Mononuclear cell (primary cell): ENCODE results near the gene LRRC3. TPM values are rescaled to one million over a fixed set of nuclear protein-coding genes. Genes with fewer than 3 reads are reported as not detected.
"Not testable (repeated sequence)": the region's sequence is repeated elsewhere in the genome, so short reads cannot be mapped to it uniquely, and the experiment has no call there.

Experiments
- H3K27me3 ChIP-seq: 2 replicates; pipeline ENCODE4 v1.6.0; 2011; ENCODE audit warnings: low read length, control low read depth; ENCODE audit not compliant: insufficient read depth
- H3K4me1 ChIP-seq: 2 replicates; pipeline ENCODE4 v1.5.1; 2011; ENCODE audit warnings: mild to moderate bottlenecking, low read length, control low read depth; ENCODE audit not compliant: insufficient read depth
- H3K4me3 ChIP-seq: 2 replicates; pipeline ENCODE4 v1.5.1; 2011; ENCODE audit warnings: mild to moderate bottlenecking, low read length, moderate library complexity
- H3K9me3 ChIP-seq: 2 replicates; pipeline ENCODE4 v1.5.1; 2011; ENCODE audit warnings: low read depth, mild to moderate bottlenecking, control low read depth, low read length
- total RNA-seq: library from RNA; depleted of rRNA; stranded (reverse); fragments of >200 nt; gene quantifications from one replicate; pipeline ENCODE4 v1.2.3, GENCODE V29; 2012

The LRRC3 gene
- total RNA-seq, 1 donor: 0.31 TPM

DNA sequence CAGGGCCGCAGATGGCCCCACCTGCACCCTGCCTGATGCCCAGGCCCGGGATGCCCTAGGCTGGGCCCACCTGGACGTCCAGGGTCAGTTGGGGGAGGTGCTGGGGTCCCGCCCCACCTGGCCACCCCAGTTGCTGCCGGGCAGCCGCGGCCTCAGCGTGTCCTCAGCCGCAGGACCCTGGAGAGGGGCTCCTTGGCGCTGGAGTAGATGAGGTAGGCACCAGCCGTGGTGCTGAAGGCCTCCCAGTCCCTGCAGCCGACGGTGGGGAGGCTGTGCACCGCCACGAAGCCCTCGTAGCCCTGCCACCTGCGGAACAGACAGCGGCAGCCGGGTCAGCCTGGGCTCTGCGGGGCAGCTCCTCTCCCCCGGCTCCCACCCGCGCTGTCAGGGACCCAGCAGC lies 44.3 kb downstream of the LRRC3 start:
- no peaks in the 10 kb centered on the region for H3K27me3 ChIP-seq
- H3K4me3 ChIP-seq: no peak overlapping the region
- no peaks in the 10 kb centered on the region for H3K9me3 ChIP-seq
- H3K4me1 ChIP-seq: peaks cover 5% of the 10 kb centered on the region

DNA sequence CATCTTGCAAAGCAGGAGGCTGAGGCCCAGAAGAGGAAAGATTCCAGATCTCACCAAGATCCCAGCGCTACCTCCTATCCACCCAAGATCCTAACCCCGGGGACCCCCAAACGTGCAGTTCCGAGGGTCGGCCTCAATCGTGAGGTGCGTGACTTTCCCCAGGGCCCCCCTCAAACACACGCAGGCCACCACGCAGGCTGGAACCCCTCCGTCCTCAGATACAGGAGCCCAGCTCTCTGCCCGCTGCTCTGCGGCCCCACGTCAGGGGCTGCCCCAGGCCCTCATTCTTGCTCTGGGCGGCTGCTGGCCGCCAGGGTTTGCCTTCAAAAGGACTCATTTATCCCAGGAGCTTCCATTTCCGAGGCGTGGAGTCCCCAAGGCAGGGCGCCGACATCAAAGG lies 44.8 kb downstream of the LRRC3 start:
- Histone ChIP-seq H3K4me1 (peaks cover 5% of the 10 kb centered on the region), H3K9me3 (no peaks in the 10 kb centered on the region), H3K27me3 (no peaks in the 10 kb centered on the region), H3K4me3 (no peak overlapping the region)

DNA sequence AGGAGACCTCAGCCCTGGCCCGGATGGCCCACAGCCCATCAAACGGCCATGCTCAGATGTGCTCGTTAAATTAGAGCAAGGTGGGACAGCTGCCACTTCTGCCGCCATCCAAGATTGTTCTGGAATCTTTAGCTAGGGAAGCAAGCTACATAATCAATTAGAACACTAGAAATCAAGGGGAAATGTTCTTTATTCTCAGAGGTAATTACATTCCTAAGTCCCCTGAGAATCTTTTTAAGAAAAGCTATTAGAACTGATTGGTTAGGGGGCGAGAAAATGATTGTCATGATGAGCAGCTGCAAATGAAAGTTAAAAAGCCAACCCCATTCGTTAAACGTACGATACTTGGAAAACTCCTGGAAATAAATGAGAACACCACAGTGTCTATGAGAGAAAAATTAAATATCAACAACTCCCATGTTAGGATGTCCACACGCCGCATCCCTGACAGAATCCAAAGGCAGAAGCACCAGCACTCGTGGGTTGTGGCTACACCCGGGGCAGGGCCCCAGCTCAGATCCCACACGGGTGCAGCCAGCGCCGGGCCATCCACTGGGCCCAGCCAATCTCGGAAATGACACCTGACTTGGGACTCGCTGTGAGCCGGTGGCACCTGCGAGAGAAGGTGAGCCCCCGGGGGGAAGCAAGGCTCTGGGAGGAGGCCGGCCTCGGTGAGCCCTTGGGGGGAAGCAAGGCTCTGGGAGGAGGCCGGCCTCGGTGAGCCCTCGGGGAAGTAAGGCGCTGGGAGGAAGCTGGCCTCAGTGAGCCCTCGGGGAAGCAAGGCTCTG lies 47.1 kb downstream of the LRRC3 start:
- Histone ChIP-seq H3K27me3 (no peaks in the 10 kb centered on the region), H3K4me3 (no peak overlapping the region), H3K4me1 (peaks cover 5% of the 10 kb centered on the region), H3K9me3 (no peaks in the 10 kb centered on the region)

DNA sequence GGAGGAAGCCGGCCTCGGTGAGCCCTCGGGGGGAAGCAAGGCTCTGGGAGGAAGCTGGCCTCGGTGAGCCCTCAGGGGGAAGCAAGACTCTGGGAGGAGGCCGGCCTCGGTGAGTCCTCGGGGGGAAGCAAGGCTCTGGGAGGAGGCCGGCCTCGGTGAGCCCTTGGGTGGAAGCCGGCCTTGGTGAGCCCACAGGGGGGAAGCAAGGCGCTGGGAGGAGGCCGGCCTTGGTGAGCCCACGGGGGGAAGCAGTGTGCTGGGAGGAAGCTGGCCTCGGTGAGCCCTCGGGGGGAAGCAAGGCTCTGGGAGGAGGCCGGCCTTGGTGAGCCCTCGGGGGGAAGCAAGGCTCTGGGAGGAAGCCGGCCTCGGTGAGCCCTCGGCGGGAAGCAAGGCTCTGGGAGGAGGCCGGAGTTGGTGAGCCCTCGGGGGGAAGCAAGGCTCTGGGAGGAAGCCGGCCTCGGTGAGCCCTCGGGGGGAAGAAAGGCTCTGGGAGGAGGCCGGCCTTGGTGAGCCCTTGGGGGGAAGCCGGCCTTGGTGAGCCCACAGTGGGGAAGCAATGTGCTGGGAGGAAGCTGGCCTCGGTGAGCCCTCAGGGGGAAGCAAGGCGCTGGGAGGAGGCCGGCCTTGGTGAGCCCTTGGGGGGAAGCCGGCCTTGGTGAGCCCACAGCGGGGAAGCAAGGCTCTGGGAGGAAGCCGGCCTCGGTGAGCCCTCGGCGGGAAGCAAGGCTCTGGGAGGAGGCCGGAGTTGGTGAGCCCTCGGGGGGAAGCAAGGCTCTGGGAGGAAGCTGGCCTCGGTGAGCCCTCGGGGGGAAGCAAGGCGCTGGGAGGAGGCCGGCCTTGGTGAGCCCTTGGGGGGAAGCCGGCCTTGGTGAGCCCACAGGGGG lies 47.9 kb downstream of the LRRC3 start:
- H3K4me3 ChIP-seq, H3K4me1 ChIP-seq, H3K9me3 ChIP-seq, H3K27me3 ChIP-seq: not testable (repeated sequence)

DNA sequence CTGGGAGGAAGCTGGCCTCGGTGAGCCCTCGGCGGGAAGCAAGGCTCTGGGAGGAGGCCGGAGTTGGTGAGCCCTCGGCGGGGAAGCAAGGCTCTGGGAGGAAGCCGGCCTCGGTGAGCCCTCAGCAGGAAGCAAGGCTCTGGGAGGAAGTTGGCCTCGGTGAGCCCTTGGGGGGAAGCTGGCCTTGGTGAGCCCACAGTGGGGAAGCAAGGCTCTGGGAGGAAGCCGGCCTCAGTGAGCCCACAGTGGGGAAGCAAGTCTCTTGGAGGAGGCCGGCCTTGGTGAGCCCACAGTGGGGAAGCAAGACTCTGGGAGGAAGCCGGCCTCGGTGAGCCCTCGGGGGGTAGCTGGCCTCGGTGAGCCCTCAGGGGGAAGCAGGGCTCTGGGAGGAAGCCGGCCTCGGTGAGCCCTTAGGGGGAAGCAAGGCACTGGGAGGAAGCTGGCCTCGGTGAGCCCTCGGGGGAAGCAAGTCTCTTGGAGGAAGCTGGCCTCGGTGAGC lies 48.6 kb downstream of the LRRC3 start:
- Histone ChIP-seq H3K9me3 (no peaks in the 10 kb centered on the region), H3K27me3 (no peaks in the 10 kb centered on the region), H3K4me3 (no peak overlapping the region), H3K4me1 (peaks cover 5% of the 10 kb centered on the region)

DNA sequence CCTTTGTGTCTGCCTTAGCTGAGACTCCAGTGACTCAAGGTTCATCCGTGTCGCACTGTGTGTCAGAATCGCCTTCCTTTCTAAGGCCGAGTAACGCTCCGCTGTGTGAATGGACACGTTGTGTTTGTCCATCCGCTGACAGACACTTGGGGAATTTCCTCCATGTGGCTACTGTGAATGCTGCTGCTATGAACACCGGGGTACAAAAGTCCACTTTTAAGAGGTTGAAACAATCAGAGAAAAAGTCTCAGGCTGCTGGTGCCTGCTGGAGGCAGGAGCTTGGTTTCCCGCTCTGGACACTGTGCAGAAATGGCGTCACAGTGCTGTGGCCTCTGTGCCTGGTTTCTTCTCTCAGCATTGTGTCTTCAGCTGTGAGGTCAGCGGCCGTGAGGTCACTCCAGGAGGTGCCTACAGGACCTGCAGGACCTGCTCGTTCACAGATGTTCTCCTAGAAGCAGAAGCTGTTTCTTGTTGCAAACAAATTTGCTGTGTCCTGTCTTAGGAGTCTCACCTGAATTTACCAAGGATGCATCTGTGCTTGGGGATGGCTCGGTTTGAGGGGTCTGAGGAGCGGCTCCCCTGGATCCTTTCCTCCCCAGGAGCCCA lies 50.5 kb downstream of the LRRC3 start:
- Histone ChIP-seq H3K4me1 (peaks cover 12% of the 10 kb centered on the region), H3K4me3 (no peak overlapping the region), H3K9me3 (no peaks in the 10 kb centered on the region), H3K27me3 (no peaks in the 10 kb centered on the region)

DNA sequence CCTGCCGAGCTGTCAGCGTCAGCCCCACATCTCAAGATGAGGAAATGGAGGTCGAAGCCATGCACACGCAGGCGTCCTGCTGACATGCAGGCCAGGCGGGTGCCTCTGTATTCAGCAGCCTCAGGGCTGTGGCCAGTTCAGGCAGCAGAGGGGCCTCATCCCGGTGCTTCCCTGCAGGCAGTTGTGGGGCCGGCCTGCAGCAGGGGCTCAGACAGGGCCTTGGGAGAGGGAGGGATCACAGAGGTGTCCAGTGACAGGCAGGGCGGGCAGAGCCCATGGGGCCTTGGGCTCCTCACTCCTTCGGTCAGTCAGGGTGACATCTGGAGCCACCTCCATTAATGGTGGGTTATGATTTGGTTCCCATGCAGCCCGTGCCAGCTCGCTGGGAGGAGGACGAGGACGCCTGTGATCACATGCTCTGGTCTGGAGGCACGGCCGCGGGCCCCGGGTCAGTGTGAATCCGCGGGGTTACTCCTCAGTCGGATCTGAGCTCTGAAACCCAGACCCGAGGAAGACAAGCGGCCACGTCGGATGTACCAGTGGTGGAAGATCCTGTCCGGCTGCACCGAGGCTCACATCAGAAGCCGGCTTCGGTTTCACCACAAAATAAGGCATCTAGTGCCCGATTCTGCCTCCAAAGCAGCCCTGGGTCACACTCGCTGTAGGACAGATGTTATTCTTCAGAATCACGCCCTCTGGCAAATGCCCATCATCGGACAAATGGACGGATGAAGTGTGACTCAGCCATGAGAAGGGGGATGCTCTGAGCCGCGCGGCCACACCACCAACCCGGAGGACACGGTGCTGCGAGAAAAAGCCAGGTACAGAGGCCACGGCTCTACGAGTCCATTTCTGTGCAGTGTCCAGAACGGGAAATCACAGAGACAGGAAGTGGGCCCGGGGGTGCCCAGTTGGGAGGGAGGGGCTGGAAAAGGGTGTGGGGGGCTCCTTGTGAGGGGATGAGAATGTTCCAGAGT lies 51.3 kb downstream of the LRRC3 start:
- peaks cover 14% of the 10 kb centered on the region for H3K4me1 ChIP-seq
- no peak overlapping the region for H3K4me3 ChIP-seq
- no peaks in the 10 kb centered on the region for H3K27me3 ChIP-seq
- H3K9me3 ChIP-seq: no peaks in the 10 kb centered on the region

DNA sequence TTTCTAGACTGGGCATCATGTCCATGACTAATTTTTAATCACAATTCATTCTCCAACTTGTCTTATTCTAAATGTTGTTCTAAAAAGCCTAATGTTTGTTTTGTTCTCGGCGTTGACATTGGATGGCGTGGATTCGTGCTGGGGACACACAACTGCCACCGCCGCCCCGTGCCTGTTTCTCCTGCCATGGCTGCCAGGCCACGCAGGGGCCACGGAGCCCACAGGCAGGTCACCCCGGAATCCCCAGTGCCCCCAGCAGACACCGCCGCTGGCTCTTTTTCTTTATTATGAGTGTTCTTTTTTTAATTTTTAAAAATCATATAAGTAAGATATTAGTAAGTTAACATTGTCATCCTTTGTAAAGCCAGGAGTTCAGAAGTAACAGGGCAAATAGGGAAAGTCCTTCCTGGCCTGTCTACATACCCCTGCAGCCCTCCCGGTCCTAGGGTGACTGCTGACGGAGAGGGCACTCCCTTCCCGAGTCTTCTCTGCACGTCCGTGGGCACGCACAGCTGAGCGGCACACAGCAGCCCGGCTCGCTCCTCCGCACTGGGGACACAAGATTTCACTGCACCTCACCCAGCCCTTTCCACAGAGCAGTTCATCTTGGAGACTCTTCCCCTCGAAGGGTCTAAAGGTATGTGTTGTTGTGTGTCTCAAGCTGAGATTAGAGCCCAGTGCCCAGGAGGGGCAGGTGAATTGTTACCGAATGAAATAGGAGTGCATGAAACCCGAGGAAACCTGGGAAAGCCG lies 52.5 kb downstream of the LRRC3 start:
- peaks cover 14% of the 10 kb centered on the region for H3K4me1 ChIP-seq
- no peaks in the 10 kb centered on the region for H3K27me3 ChIP-seq
- H3K4me3 ChIP-seq: no peak overlapping the region
- H3K9me3 ChIP-seq: no peaks in the 10 kb centered on the region

DNA sequence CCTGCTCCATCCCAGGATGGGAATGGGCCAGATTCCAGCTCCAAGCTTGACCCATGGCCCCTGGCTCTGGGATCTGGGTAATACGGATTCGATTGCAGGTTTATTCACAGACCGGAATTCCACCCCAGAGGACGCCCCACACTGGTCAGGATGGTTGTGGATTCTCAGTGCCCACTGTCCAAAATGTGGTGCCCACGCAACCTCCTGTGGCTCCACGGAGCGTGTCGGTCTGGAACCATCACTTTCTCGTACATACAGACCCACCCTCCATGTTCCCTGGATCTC lies 53.1 kb downstream of the LRRC3 start:
- Histone ChIP-seq H3K9me3 (no peaks in the 10 kb centered on the region), H3K4me1 (peaks cover 14% of the 10 kb centered on the region), H3K4me3 (no peak overlapping the region), H3K27me3 (no peaks in the 10 kb centered on the region)

DNA sequence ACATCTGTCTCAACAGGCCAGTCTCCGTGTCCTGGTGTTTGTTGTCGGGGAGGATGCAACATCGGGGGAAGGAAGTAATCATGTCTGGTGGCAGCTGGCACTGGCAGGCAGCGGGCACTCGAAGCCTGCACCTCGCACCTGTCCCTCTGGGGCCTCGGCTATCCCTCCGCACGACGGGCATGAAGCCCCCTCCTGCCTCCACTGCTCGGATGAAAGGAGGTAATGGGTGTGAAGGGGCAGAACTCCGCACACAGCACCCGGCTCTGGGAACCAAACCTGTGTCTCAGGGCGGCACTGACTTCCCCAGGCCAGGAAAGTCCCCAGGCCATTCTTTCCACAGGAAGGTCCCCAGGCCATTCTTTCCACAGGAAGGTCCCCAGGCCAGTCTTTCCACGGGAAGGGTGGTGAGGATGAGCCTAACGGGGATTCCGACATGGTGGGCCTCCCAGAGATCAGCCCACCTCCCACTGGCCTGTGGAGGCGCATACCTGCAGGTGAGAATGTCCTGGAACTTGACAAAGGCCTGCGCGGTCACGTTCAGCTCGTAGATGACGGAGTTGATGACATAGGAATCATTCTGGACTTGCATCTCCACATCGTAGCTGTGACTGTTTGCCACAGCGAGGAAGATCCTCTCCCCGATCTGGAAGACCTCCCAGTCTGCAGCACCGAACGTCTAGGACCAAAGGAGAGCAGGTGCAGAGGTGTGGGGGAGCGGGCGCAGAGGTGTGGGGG lies 53.6 kb downstream of the LRRC3 start:
- peaks cover 14% of the 10 kb centered on the region for H3K4me1 ChIP-seq
- no peaks in the 10 kb centered on the region for H3K9me3 ChIP-seq
- no peak overlapping the region for H3K4me3 ChIP-seq
- no peaks in the 10 kb centered on the region for H3K27me3 ChIP-seq

DNA sequence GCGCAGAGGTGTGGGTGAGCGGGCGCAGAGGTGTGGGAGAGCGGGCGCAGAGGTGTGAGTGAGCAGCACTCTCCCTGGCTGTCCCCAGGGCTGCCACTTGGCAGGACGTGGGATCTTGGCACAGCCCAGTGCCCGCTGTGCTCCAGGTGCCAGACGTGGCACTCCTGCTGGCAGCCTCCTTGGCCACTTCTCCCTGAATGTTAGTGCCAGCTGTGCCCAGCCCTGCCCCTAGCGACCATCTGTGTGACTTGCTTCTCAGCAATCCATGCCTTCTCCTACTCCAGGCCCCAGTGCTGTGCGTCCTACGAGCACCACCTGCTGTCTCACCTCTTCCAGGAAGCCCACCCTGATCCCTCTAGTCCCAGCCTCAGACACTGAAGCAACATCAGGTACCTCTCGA lies 54.2 kb downstream of the LRRC3 start:
- H3K27me3 ChIP-seq: no peaks in the 10 kb centered on the region
- no peaks in the 10 kb centered on the region for H3K9me3 ChIP-seq
- no peak overlapping the region for H3K4me3 ChIP-seq
- H3K4me1 ChIP-seq: peaks cover 10% of the 10 kb centered on the region

DNA sequence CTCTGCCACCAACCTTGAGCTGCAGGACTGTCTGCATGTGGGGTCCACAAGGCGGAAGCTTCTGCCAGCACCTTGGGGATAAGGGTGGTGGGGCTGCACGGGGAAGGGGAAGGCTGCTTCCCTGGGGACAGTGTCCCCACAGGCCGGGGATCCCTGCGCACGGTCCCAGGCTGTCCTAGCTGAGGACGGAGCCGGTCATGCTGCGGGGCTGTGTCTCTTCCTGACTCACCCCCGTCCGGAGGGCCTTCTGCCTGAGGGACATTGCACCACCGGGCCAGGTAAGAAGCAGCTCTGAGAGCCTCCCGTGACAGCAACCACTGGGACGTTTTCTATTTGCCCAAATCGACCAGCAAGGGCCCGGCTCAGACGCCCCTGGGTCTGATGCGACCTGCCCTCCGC lies 54.8 kb downstream of the LRRC3 start:
- Histone ChIP-seq H3K4me1 (peaks cover 10% of the 10 kb centered on the region), H3K9me3 (no peaks in the 10 kb centered on the region), H3K4me3 (no peak overlapping the region), H3K27me3 (no peaks in the 10 kb centered on the region)

DNA sequence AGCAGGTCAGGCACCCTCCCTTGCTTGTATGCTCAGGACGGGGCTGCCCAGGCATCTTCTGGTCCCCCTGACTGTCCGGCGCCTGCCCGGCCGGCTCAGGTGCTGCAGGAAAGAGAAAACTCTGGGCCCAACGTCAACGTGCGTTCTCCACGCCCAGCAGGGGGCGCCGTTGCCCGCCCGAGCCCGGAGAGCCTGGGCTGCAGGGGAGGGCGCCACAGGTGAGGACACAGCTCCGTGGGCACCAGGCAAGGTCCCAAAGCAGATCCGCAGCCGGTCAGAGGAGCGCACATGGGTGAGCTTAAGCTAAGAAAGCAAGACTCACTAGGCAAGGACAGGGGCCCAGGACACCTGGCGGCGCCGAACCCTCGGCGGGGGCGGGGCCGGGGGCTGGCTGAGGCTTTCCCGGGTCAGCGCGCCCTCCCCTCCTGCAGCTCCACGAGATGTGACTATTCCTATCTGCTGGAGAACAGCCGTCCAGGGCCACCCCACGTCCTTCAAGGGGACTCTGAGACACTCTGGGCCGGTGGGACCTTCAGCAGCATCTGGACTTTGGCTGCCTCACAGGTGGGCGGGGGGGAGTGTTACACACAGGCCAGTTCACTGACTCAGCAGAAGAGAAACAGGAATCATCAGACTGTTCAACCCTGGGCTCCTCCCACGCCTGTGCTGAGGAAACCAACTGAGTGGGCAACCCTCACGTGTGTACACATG lies 55.4 kb downstream of the LRRC3 start:
- peaks cover 10% of the 10 kb centered on the region for H3K4me1 ChIP-seq
- H3K27me3 ChIP-seq: no peaks in the 10 kb centered on the region
- no peaks in the 10 kb centered on the region for H3K9me3 ChIP-seq
- H3K4me3 ChIP-seq: peak overlapping the region; percentile 15
